Nephron (organoid): Measurements from ENCODE around the gene ALLC.

ENCODE experiments used
- H3K27ac Mint-ChIP-seq, 3 experiments: 2 replicates each; pipeline ENCODE4 v1.8.0; 2020; ENCODE audit warnings: mixed read lengths in 3 of 3, mild to moderate bottlenecking in 2 of 3, moderate library complexity in 1 of 3
- H3K27me3 Mint-ChIP-seq: 2 replicates; pipeline ENCODE4 v1.8.0; 2021; ENCODE audit warnings: low read depth, mild to moderate bottlenecking, moderate library complexity, mixed read lengths
- H3K36me3 Mint-ChIP-seq: 2 replicates; pipeline ENCODE4 v1.8.0; 2020; ENCODE audit warnings: low read depth, mixed read lengths
- H3K4me1 Mint-ChIP-seq: 2 replicates; pipeline ENCODE4 v1.8.0; 2020; ENCODE audit warnings: mixed read lengths
- H3K4me3 Mint-ChIP-seq, 3 experiments: 2 replicates each; pipeline ENCODE4 v1.8.0; 2020; ENCODE audit warnings: mild to moderate bottlenecking in 3 of 3, mixed read lengths in 3 of 3, moderate library complexity in 2 of 3
- H3K9me3 Mint-ChIP-seq: 2 replicates; pipeline ENCODE4 v1.8.0; 2020; ENCODE audit warnings: mixed read lengths
- CTCF ChIP-seq, 3 experiments: fragments of 200-600 bp; sonication (generic); IDR thresholded peaks; one replicate each; pipeline ENCODE4 v1.5.0; 2021; ENCODE audit warnings: antibody characterized with exemption in 3 of 3; ENCODE audit not compliant: unreplicated experiment in 3 of 3

ALLC gene

GRCh38 chr2:3703757-3704355, 45.9 kb downstream of the ALLC start:
- H3K9me3 Mint-ChIP-seq = peaks cover 19% of the 10 kb centered on the region
- no peak overlapping the region for H3K4me3 Mint-ChIP-seq
- peaks cover 10% of the 10 kb centered on the region for H3K36me3 Mint-ChIP-seq
- peaks cover 6% of the 10 kb centered on the region for H3K4me1 Mint-ChIP-seq
- peaks cover 48% of the 10 kb centered on the region for H3K27me3 Mint-ChIP-seq
- TF ChIP-seq CTCF (IDR thresholded peaks at IDR 0.05; ENCODE audit: unreplicated experiment in 3 of 3) = no peak
- no peak overlapping the region for H3K27ac Mint-ChIP-seq

- Mint-ChIP-seq H3K27ac (peak overlapping the region; percentile 10 to 41 (median 20)), H3K27me3 (peaks cover 48% of the 10 kb centered on the region), H3K4me1 (peaks cover 6% of the 10 kb centered on the region), H3K36me3 (peaks cover 10% of the 10 kb centered on the region), H3K9me3 (peaks cover 16% of the 10 kb centered on the region), H3K4me3 (peak overlapping the region; percentile 22 to 60 (median 30))
- TF ChIP-seq CTCF (IDR thresholded peaks at IDR 0.05; ENCODE audit: unreplicated experiment in 3 of 3) = no peak
Measured at GRCh38 chr2:3704692-3705091, 46.7 kb downstream of the ALLC start.

- H3K27ac Mint-ChIP-seq = peak overlapping the region in 1 of 3 experiments; percentile 47
Measured at GRCh38 chr2:3705782-3706181, 47.8 kb downstream of the ALLC start.

GRCh38 chr2:3706892-3707291, 48.9 kb downstream of the ALLC start:
- Mint-ChIP-seq H3K36me3 (peaks cover 10% of the 10 kb centered on the region), H3K27me3 (peaks cover 38% of the 10 kb centered on the region), H3K9me3 (peaks cover 14% of the 10 kb centered on the region), H3K4me3 (no peak overlapping the region), H3K27ac (peak overlapping the region in 2 of 3 experiments; percentile 31 to 41), H3K4me1 (peaks cover 10% of the 10 kb centered on the region)
- no peak for TF ChIP-seq CTCF (IDR thresholded peaks at IDR 0.05; ENCODE audit: unreplicated experiment in 3 of 3)

More at GRCh38 chr2:3705782-3706181, 47.8 kb downstream of the ALLC start:
- TF ChIP-seq CTCF (IDR thresholded peaks at IDR 0.05; ENCODE audit: unreplicated experiment in 3 of 3) = no peak
- H3K9me3 Mint-ChIP-seq = peaks cover 16% of the 10 kb centered on the region
- H3K4me1 Mint-ChIP-seq = peaks cover 6% of the 10 kb centered on the region
- no peak overlapping the region for H3K4me3 Mint-ChIP-seq
- peaks cover 10% of the 10 kb centered on the region for H3K36me3 Mint-ChIP-seq
- peaks cover 49% of the 10 kb centered on the region for H3K27me3 Mint-ChIP-seq

GRCh38 chr2:3708576-3708975, 50.6 kb downstream of the ALLC start:
- Mint-ChIP-seq H3K36me3 (peaks cover 5% of the 10 kb centered on the region), H3K4me1 (peaks cover 20% of the 10 kb centered on the region), H3K27ac (no peak overlapping the region), H3K9me3 (peaks cover 4% of the 10 kb centered on the region), H3K4me3 (no peak overlapping the region), H3K27me3 (peaks cover 23% of the 10 kb centered on the region)
- TF ChIP-seq CTCF (IDR thresholded peaks at IDR 0.05; ENCODE audit: unreplicated experiment in 3 of 3) = no peak

GRCh38 chr2:3709225-3709624, 51.2 kb downstream of the ALLC start:
- H3K36me3 Mint-ChIP-seq = peaks cover 5% of the 10 kb centered on the region
- peaks cover 20% of the 10 kb centered on the region for H3K4me1 Mint-ChIP-seq
- no peak for TF ChIP-seq CTCF (IDR thresholded peaks at IDR 0.05; ENCODE audit: unreplicated experiment in 3 of 3)
- peaks cover 23% of the 10 kb centered on the region for H3K27me3 Mint-ChIP-seq
- H3K27ac Mint-ChIP-seq = no peak overlapping the region
- H3K4me3 Mint-ChIP-seq = no peak overlapping the region
- H3K9me3 Mint-ChIP-seq = peaks cover 4% of the 10 kb centered on the region
